HG02642 (cell line): ENCODE data around the gene SBK3.
"Not testable (repeated sequence)": the region's sequence is repeated elsewhere in the genome, so short reads cannot be mapped to it uniquely, and the experiment has no call there.

ENCODE experiments used
- ATAC-seq: cut with Tn5 transposase; IDR thresholded peaks from one replicate; pipeline ENCODE4 v1.9.1; 2021; ENCODE audit warnings: mild to moderate bottlenecking; ENCODE audit not compliant: unreplicated experiment, poor library complexity

SBK3 gene

DNA sequence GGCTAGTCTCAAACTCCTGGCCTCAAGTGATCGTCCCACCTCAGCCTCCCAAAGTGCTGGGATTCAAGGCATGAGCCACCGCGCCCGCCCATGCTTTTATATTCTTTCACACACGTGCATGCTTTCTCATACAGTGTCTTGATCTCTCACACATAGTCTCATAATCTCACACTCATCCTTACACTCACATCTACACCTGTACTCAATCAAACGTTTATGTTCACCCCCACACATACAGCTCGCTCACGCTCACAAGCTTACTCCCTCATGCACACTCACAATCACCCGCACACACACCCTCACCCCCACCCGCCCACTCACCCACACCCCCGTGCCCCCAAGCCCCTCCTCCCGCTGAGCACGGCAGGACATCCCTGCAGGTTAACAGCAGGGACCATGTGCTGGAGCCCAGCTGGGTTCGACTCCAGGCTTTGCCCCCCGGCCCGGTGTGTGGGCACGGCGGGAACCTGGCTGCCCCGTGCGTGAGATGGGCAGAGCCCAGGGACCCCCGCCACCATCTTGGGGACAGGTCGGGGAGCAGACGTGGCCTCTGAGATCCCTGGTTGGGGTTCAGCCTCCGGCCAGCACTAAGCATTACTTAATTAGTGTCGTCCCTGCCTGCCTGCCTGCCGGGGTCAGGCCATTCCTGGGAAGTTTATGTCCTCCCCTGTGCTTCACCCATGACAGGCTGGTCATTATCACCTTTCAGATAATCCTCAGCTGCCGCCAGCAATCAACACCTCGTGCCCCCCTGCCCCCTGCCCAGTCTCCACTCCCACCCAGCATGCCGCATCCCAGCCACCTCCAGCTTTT, 19.8 kb downstream of the SBK3 start:
- ATAC-seq = no peak

DNA sequence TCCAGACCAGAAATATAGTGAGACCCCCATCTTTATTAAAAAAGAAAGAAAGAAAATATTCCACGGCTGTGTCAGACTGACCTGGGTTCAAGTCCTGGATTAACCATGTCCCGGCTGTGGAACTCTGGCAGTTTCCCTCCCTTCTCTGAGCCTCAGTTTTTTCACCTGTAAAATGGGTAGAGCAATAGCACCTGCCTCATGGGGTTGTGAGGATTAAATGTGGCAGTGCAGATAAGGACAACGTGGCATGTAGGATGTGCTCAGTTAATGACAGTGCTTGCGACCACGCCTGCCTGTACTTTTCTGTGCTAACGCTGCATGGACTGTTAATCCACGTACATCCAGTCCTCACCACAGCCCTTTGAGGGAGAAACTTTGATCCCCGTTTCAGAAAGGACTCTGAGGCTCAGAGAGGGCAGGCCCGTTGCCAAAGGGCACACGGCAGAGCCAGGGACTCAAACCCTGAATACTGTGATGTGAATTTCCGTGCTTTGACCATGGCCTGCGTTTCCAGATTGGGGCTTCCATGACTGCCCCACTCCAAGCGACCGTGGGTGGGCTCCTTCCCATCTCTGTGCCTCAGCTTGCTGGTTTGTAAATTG, 24.6 kb downstream of the SBK3 start:
- ATAC-seq = no peak

- no peak for ATAC-seq
Observed at GRCh38 chr19:55519451-55520311, 25.7 kb downstream of the SBK3 start.

- ATAC-seq = peak; percentile 99
Observed at GRCh38 chr19:55516878-55517620, 28.3 kb downstream of the SBK3 start.

DNA sequence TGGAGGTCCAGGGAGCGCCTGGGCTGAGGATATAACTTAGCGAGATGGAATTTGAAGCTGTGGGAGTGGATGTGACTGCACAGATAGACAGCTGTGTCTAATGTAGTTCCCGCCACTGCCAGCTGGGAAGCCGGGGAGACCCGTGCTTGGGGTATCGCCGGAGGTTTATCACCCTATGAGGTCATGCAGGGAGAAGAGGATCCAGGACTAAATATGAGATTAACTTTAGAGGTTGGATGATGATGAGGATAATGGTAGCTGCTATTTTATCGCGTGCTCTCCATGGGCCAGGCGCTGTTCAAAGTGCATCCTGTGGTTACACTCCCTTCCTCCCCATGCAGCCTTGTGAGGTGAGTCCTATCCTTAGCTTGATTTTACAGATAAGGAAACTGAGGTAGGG, 37.2 kb downstream of the SBK3 start:
- no peak for ATAC-seq

- ATAC-seq = no peak
Observed at GRCh38 chr19:55504981-55505380, 40.4 kb downstream of the SBK3 start.

GRCh38 chr19:55504252-55504603, 41.1 kb downstream of the SBK3 start:
- ATAC-seq = no peak

GRCh38 chr19:55503502-55504251, 41.7 kb downstream of the SBK3 start:
- ATAC-seq = peak; percentile 89

GRCh38 chr19:55503157-55503501, 42.2 kb downstream of the SBK3 start:
- no peak for ATAC-seq

DNA sequence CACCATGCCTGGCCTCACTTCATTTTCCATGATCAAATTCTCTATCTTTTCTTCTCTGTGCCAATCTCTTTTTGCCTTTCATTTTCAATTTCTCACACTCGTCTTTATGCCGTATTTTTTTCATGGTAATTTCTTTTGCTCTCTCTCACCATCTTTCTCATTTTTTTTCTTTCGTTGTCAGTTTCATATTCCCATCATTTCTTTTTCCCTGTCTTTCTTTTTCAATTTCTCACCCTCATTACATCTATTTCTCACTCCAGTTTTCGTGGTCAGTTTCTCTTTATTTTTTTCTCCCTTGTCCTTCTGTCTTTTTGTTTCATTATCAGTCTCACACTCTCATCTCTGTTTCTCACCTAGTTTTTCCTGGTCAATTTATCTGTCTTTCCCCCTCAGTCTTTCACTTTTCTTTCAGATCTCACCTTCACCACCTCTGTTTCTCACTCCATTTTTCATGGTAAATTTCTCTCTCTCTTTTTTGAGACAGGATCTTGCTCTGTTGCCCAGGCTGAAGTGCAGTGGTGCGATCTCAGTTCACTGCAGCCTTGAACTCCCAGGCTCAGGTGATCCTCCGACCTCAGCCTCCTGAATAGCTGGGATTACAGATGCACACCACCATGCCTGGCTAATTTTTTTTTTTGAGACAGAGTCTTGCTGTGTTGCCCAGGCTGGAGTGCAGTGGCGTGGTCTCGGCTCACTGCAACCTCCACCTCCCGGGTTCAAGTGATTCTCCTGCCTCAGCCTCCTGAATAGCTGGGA, 43.0 kb downstream of the SBK3 start:
- ATAC-seq = no peak

- no peak for ATAC-seq
Observed at GRCh38 chr19:55500368-55500952, 44.9 kb downstream of the SBK3 start.

- no peak for ATAC-seq
Observed at GRCh38 chr19:55498246-55498840, 47.0 kb downstream of the SBK3 start.

DNA sequence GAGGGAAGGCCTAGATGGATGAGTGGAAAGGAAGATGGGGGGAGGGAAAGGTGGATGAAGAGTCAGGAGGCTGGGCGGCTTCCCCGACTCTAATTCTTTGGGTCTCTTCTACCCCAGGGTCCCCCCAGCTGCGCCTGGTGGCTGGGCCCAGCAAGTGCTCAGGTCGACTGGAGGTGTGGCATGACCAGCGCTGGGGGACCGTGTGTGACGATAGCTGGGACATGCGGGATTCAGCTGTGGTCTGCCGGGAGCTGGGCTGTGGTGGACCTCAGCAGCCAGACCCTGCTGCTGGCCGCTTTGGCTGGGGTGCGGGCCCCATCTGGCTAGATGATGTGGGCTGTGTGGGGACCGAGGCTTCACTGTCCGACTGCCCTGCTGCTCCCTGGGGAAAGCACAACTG, 47.6 kb downstream of the SBK3 start:
- ATAC-seq = no peak

- ATAC-seq = not testable (repeated sequence)
Observed at GRCh38 chr19:55496820-55497219, 48.5 kb downstream of the SBK3 start.

DNA sequence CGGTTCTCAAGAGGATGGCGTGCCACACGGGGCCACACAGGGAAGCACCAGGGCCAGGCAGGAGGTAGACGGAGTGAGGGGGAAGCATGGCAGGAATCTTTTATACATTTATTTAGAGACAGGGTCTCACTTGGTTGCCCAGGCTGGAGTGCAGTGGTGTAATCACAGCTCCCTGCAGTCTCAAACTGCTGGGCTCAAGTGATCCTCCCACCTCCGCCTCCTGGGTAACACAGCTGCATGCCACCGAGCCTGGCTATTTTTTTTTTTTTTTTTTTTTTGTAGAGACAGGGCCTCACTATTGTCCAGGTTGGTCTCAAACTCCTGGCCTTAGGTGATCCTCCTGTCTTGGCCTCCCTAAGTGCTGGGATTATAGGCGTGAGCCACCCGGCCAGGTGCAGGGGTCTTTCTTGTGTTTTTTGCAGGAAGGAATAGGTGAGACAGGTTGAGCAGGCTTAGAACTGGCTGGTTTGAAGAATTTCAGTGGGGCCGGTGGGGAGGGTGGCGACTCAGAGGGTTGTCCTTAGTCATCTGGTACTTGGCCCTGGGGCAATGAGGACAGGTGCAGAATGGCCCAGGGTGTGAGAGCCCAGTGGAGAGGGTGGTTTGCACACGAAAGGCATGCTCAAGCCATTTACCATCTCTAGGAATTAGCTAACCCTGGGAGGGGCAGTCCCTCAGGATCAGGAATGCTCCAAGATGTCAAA, 49.5 kb downstream of the SBK3 start:
- ATAC-seq = no peak

- ATAC-seq = no peak
Observed at GRCh38 chr19:55494172-55494761, 51.1 kb downstream of the SBK3 start.

GRCh38 chr19:55493645-55494171, 51.6 kb downstream of the SBK3 start:
- ATAC-seq = no peak
